GM18909 (cell line): ENCODE measurements around the gene E2F6.
A peak's percentile ranks its signal among the peaks of the same experiment; 100 is the strongest.

ENCODE experiments used
- ATAC-seq: cut with Tn5 transposase; IDR thresholded peaks from one replicate; pipeline ENCODE4 v1.9.1; 2021; ENCODE audit warnings: mild to moderate bottlenecking; ENCODE audit not compliant: unreplicated experiment, poor library complexity

E2F6 gene

GRCh38 chr2:11465110-11465484 lies 864 bp downstream of the E2F6 start:
- no peak for ATAC-seq

- no peak for ATAC-seq
Observed at GRCh38 chr2:11459816-11460215, 6.1 kb downstream of the E2F6 start.

DNA sequence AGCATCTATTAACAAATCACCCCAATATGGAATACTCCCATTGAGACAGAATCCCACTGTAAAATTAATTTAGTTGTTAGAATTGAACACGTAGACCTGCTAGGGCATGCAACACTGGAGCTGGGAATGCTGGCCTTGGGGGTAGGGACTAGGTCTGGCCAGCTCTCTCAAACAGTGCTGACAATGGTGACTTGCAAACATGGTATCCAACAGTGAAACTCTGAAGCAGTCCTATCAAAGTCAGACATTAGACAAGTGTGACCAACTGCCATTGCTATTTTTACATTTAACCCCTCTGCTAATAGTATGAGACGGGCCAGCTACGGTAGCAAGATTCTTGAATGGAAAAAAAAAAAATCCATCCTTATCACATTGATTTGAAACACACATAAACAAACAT lies 7.2 kb downstream of the E2F6 start:
- no peak for ATAC-seq

GRCh38 chr2:11457935-11458334 lies 8.0 kb downstream of the E2F6 start:
- ATAC-seq = no peak

DNA sequence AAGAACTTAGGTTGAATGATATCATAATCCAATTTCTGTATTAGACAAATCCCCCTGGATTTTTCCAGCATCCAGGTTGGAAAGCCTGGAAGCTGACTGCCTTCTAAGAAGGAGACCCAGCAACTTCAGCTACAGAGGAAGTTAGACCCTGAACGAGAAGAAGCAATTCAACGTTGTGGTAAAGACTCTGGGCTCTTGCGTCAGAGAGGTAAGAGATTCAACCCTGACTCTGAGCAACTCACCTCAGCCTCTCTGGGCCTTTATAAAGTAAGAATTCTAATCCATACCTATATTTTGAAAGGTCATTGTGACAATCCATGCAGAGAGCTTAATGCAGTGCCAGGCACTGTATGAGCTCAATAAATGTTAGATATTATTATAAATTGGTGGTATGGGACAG lies 9.7 kb downstream of the E2F6 start:
- no peak for ATAC-seq

DNA sequence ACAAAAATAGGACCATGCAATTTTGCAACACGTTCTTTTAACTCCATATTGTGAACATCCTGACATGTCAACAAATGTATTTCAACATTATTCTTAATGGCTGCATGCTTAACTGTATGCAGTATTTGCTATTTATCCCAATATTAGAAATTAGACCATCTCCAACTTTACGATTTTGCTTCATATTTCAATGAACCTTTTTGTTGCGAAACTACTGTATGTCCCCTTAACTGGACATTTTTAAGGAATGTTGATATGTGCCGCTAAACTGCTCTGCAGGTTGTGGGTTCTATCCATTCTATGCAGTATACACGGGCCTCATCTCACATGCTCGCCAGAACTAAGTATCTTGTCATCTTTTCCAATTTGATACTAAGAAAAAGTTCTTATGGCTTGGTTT lies 11.1 kb downstream of the E2F6 start:
- no peak for ATAC-seq

DNA sequence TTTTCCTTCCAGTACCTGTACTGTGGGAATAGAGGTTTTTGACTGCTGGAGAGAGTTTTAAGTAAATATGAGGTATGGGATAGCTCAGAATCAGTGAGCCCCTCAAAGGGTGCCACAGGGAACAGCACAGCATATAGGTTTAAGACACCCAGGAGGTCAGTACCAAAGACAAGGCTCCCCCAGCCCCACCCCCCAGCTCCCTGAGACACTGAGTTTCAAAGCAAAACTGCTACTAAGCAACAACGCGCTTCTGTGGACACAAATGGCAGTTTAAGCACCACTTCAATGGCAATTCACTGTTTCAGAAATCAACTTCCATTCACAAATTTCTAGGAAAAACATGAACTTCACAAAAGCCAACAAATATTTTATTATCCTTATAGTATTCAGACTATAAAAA lies 15.2 kb downstream of the E2F6 start:
- no peak for ATAC-seq

- peak; percentile 55 for ATAC-seq
Observed at GRCh38 chr2:11446733-11447248, 19.2 kb downstream of the E2F6 start.

DNA sequence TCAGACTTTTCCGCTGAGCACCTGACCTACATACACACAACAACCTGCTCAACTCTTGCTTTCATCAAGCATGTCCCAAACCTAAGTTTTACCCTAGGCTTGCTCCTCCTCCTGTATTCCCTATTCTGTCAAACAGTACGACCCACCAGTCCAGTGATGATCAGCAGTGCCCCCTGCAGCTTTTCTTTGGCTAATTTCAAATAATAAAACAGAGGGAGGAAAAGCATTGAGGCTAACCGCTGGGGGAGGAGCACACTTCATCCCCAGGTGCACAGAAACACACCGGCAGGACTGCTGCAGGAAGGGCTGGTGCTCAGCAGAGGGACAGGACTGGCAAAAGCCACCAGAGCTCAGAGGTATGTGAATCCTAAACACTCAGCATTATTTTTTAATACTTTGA lies 21.2 kb downstream of the E2F6 start:
- ATAC-seq = no peak

DNA sequence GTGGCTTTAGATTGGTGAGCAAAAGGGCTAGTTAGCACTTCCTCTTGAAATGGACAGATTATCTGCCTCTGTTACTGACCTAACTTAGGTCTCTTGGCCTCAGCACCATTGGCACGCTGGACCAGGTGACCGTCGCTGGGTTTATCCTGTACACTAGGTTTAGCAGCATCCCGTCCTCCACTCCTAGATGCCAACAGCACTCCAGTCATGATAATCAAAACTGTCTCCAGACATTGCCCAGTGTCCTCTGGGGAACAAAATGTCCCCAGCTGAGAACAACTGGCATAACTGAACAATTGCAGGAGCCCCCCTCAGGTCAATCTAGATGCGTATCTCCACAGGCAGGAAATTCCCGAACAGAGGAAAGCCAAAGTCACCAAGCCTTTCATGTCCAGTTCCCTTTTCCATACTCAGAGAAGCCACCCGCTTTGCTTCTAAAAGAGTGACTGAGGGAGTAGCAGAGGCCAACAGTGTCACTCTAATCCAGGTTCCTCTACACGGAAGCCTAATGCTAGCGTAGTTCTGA lies 27.3 kb downstream of the E2F6 start:
- no peak for ATAC-seq

DNA sequence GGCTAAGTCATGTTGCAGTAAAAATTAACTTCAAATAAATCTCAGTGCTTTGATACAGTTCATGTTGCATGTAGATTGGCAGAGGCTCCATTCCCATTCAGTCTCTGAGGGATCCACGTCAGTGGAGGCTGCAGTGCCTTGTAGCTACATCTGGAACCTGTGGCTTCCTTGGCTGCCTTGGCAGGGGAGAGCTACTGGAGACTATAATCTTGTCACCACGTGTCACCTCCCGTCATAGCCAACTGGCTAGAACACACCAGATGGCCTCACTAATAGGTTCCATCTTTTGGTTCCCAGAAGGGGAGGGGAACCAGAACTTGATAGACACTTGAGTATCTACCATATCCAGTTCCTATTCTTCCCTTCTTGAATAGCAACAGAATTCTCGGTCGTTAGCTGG lies 28.4 kb downstream of the E2F6 start:
- no peak for ATAC-seq

DNA sequence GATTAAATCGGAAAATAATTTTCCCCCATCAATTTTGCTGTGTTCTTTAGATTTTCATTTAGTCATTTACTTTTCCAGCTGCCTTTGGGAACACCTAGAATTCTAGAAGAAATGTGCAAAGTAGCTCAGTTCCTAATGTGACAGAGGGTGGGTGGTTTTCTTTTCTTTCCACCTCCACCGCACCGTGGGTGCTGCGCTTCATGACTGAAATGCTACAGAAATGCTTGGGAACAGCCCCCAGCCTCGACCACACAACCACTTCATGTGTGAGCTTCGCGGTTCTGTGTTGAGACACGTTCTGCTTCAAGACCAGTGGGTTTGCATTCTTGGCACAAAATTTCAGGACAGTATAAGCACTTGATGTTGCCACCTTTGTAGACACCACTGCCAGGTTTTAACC lies 30.9 kb downstream of the E2F6 start:
- ATAC-seq = no peak

DNA sequence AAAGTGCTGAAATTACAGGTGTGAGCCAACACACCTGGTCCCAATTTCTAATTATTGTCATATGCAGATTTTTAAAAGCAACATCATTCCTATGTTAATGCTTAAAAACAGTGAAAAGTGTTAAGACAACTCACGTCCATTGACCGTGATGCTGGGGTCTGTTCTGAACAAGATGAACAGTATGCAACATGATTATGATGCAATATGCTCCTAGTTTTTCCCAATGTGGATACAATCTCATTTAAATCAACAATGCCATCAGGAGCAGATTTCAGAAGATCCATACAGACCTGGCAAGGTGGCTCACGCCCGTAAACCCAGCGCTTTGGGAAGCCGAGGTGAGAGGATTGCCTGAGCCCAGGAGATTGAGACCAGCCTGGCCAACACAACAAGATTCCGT lies 31.5 kb downstream of the E2F6 start:
- no peak for ATAC-seq

- no peak for ATAC-seq
Observed at GRCh38 chr2:11433822-11434221, 32.1 kb downstream of the E2F6 start.

- ATAC-seq = no peak
Observed at GRCh38 chr2:11430729-11431128, 35.2 kb downstream of the E2F6 start.

DNA sequence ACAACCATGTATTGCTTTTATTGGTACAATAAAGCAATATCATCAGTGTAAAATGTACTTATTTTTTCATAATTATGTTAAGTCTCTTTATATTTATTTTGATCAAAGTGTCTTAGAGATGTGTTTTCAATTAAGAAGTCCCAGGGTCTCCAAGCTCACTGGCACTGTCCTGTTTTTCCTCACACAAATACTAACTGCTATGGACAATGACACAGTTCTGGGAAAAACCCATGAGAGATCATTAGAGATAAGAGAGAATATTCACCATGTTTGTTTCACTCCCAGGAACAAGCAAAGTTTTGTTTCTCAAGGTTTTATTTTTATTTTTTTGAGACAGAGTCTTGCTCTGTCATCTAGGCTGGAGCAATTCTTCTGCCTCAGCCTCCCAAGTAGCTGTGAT lies 38.7 kb downstream of the E2F6 start:
- no peak for ATAC-seq

GRCh38 chr2:11422901-11423435 lies 43.0 kb downstream of the E2F6 start:
- ATAC-seq = no peak

- no peak for ATAC-seq
Observed at GRCh38 chr2:11422491-11422865, 43.5 kb downstream of the E2F6 start.

DNA sequence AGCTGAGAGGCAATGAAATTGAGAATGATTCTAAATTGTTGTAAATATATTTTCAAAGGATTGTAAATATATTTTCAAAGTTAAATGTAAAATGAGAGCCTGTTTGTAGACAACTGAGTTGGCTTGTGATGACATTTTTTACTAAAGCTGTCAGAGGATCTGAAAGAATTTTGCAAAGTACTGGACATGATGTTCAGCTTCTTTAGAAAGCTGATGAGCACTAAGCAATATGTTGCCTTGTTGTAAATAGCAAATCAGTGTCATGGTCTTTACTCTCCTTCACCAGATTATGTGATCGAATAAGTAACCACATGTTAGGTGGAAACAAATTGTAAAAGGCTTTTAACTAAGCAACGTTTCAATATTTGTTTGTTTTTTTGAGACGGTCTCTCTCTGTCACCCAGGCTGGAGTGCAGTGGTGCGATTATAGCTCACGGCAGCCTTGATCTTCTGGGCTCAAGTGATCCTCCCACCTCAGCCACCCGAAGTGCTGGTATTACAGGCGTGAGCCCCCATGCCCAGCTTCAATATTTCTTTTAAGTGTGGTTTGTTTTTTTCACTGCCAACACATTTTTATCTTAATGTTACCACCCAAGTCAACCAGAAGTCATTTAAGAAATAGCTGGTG lies 44.0 kb downstream of the E2F6 start:
- no peak for ATAC-seq

DNA sequence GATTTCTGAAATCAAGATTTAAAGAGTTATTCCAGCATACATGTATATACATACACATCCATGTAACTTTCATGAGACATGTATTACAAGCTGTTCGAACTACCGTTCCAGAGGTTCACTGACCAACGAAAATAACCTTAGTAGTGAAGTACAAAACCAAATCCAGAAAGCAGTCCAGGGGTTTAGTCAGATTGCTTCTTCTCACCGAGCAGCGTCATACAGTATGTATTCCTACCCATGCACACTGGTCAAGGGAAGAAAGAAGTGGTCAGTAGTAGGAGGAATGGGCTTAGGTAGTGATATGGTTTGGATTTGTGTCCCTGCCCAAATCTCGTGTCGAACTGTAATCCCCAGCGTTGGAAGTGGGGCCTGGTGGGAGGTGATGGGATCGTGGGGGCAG lies 45.3 kb downstream of the E2F6 start:
- ATAC-seq = no peak

DNA sequence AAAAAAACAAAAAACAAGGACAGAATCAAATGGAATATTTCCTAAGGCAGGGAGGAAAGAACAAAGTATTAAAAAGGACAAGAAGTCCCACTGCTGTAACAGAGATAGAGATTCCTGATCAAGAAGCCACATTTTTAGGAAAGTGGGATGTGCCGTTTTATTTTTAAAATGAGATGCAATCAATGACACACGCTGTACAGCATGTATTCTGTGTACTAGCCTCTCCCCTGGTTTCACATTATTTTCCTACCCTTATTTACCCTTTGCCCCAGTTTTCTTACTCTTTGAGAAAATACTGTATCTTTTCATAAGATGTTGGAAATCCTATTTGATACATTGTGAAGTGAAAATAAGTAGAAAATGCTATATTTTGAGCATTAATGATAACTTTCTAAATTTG lies 45.8 kb downstream of the E2F6 start:
- ATAC-seq = no peak

DNA sequence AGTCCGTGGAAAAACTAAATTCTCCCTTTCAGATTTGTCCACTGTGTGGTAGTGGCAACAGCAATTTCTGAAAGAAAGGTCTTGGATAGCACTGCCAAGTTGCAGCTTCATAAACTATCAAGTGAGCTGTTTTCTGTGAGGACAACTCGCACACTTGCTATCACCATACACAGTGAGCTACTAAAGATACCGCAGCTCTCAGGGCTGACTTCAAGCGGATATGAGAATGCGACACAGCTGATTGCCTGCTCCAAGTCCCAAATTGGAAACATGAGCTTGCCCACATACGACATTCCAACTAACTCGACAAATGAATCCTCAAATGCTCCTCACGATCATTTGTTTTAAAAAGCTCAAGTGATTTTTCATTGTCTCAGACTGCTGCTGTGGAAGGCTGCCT lies 46.2 kb downstream of the E2F6 start:
- ATAC-seq = no peak
